Measurements from ENCODE around the gene TEPSIN. TPM values are rescaled to one million over a fixed set of nuclear protein-coding genes. Genes with fewer than 3 reads are reported as not detected.

Gene TEPSIN
- total and polyA plus RNA-seq, 2 of the 8 experiments (the other 6 are each of a cell fraction or from before 2014, with no cell fraction given) = 22.9 to 28.0 TPM

DNA sequence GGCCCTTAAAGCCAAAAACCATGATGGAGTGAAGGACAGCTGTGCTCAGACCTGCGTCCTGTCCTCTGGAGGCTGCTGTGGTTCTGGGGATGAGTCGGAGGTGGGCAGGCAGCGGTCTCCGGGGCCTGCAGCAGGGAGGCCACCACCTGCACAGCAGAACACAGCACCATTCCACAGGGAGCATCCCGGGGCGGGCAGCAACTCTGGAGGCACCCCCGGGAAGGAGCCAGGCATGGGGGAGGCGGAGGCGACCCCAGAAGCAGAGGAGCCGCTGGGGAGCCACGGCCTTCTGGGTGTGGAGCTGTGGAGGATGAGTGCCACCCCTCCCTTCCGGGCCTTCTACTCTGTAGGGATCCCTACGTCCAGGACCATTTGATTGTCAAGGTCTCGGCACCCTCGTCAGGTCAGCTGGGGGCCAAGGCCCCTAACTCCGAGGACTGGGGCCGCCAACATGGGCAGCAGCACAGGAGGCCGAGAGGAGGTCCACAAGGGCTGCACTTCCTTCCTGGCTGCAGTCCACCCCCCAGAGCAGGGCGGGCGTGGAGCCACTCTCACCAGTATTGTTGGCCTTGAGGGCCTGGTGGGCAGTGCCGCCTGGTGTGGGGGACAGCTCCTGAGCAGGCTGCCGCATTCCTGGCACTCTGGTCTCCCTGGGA is 39.9 kb downstream of the TEPSIN start:
- no peak overlapping the region for H2BK5ac ChIP-seq (ENCODE audit: low read depth, low read length)
- H3K23me2 ChIP-seq (ENCODE audit: low read depth, low read length) = no peaks in the 10 kb centered on the region
- no peak overlapping the region for H3K18ac ChIP-seq (ENCODE audit: extremely low read depth, low read length)
- H3K4me3 ChIP-seq (ENCODE audit: extremely low read depth in 1 of 4, insufficient read depth in 2 of 4, low read depth in 3 of 4, low read length in 4 of 4) = no peak overlapping the region
- H2AK5ac ChIP-seq (ENCODE audit: low read depth, low read length) = no peak overlapping the region
- no peak overlapping the region for H3K4ac ChIP-seq (replicated peaks; ENCODE audit: insufficient read length, low read depth, low read length)
- DNase-seq (ENCODE audit: low read depth in 1 of 2, low spot score in 2 of 2) = no peak
- H4K91ac ChIP-seq (replicated peaks; ENCODE audit: insufficient read length, low read length) = no peak overlapping the region
- no peaks in the 10 kb centered on the region for H3K79me1 ChIP-seq (ENCODE audit: low read depth, low read length)
- H2BK20ac ChIP-seq (ENCODE audit: low read length) = no peak overlapping the region
- FAIRE-seq = no peak
- H4K20me1 ChIP-seq (replicated peaks in 1 of 2; ENCODE audit: control insufficient read depth in 1 of 2, insufficient read depth in 2 of 2, low read length in 2 of 2) = peaks cover 0 to 5% of the 10 kb centered on the region in 2 experiments
- no peak overlapping the region for H3K56ac ChIP-seq (replicated peaks; ENCODE audit: insufficient read length, low read depth, low read length)
- H3K9me3 ChIP-seq (ENCODE audit: insufficient read depth in 2 of 2, low read depth in 1 of 2, low read length in 1 of 2) = no peaks in the 10 kb centered on the region
- H3K4me2 ChIP-seq (ENCODE audit: insufficient read depth in 1 of 2, low read depth in 2 of 2, low read length in 2 of 2) = no peak overlapping the region
- no peak overlapping the region for H2BK12ac ChIP-seq (ENCODE audit: low read depth, low read length)
- H3K9ac ChIP-seq (replicated peaks in 1 of 4; ENCODE audit: extremely low read depth in 1 of 4, low read depth in 3 of 4, low read length in 3 of 4) = no peak overlapping the region
- H4K8ac ChIP-seq (ENCODE audit: extremely low read depth, insufficient read depth, low read length) = no peak overlapping the region
- H2AFZ ChIP-seq (ENCODE audit: low read length) = no peak overlapping the region
- 96% methylated on average over 19 of the region's 22 CpGs; no CpG with 5 or more reads in 1 of the 2 experiments for WGBS, 2 experiments (ENCODE audit: extremely low coverage in 1 of 2, insufficient coverage in 1 of 2, insufficient read length in 1 of 2, insufficient replicate concordance in 2 of 2, low coverage in 1 of 2, low lambda C conversion rate in 2 of 2, missing lambda C conversion rate in 1 of 2)
- H3K14ac ChIP-seq (ENCODE audit: insufficient read length) = no peak overlapping the region
- H3K4me1 ChIP-seq (replicated peaks in 1 of 4; ENCODE audit: control insufficient read depth in 3 of 4, insufficient read depth in 4 of 4, low read length in 3 of 4) = no peaks in the 10 kb centered on the region; a peak in 1 of 7 replicates
- no peaks in the 10 kb centered on the region for H3K79me2 ChIP-seq (ENCODE audit: control insufficient read depth in 1 of 2, insufficient read depth in 2 of 2, low read length in 2 of 2)
- peaks cover 2 to 23% (median 5%) of the 10 kb centered on the region in 4 experiments; a peak in 3 of 8 replicates for H3K36me3 ChIP-seq (ENCODE audit: control insufficient read depth in 2 of 4, insufficient read depth in 4 of 4, low read length in 3 of 4)
- no peak overlapping the region for H3K23ac ChIP-seq (ENCODE audit: insufficient read length)
- TF ChIP-seq HDAC2 (IDR thresholded peaks at IDR 0.05; ENCODE audit: borderline replicate concordance in 1 of 2, low read depth in 2 of 2, low read length in 2 of 2) (no peak), BRCA1 (IDR thresholded peaks at IDR 0.05; ENCODE audit: low read depth, low read length) (no peak), TCF12 (IDR thresholded peaks at IDR 0.05; ENCODE audit: low read depth, low read length) (no peak), SP4 (IDR thresholded peaks at IDR 0.05; ENCODE audit: low read length) (no peak), FOSL1 (IDR thresholded peaks at IDR 0.05; ENCODE audit: insufficient read depth, low read depth, low read length) (no peak)
- no peak overlapping the region for H3K27ac ChIP-seq (ENCODE audit: low read depth, low read length)
- H2BK15ac ChIP-seq (ENCODE audit: low read length) = no peak overlapping the region
- CTCF ChIA-PET (ENCODE audit: partially characterized antibody) = interaction anchor here (0.7 to 3.7 kb wide), 7 partner anchors 10 to 241 kb away, joined by 3 to 16 read pairs (median 6); no protein-coding TSS in a partner anchor
- no peaks in the 10 kb centered on the region for H3K27me3 ChIP-seq (replicated peaks in 1 of 4; ENCODE audit: control insufficient read depth in 3 of 4, extremely low read depth in 1 of 4, insufficient read depth in 3 of 4, low read length in 3 of 4)
- H4K5ac ChIP-seq (ENCODE audit: insufficient read length, low read depth, low read length) = no peak overlapping the region
- POLR2A ChIA-PET (ENCODE audit: partially characterized antibody) = interaction anchor here (1.0 to 1.7 kb wide), 6 partner anchors 14 to 48 kb away, joined by 3 read pairs; partner anchors contain the start of gene CEP131
- H2BK120ac ChIP-seq (replicated peaks; ENCODE audit: low read depth, low read length) = no peak overlapping the region

Data from H1 (cell line).